OCI-LY1 (cell line): ENCODE data around the gene GPATCH8.
"Not testable (repeated sequence)": the region's sequence is repeated elsewhere in the genome, so short reads cannot be mapped to it uniquely, and the experiment has no call there.

Experiments
- H2AFZ ChIP-seq: fragments of 200-600 bp; sonication (generic), shearing (Covaris generic); 2 replicates; pipeline ENCODE4 v1.6.0; 2014; ENCODE audit warnings: antibody characterized with exemption, mild to moderate bottlenecking, low read length
- H3F3A ChIP-seq: fragments of 200-600 bp; sonication (generic), shearing (Covaris generic); 2 replicates; pipeline ENCODE4 v1.6.0; 2014; ENCODE audit warnings: mild to moderate bottlenecking, antibody characterized with exemption, low read length, moderate library complexity; ENCODE audit not compliant: insufficient read depth
- H3K27ac ChIP-seq: fragments of 200-600 bp; sonication (generic); 2 replicates; pipeline ENCODE4 v1.5.1; 2014; ENCODE audit warnings: low read length, mixed run types, mild to moderate bottlenecking, low read depth; ENCODE audit not compliant: poor library complexity, severe bottlenecking
- H3K27me3 ChIP-seq: fragments of 200-600 bp; sonication (generic); 2 replicates; pipeline ENCODE4 v1.6.0; 2014; ENCODE audit warnings: antibody characterized with exemption, mild to moderate bottlenecking, low read length, moderate library complexity; ENCODE audit not compliant: insufficient read depth
- H3K36me3 ChIP-seq: fragments of 200-600 bp; sonication (generic); 2 replicates; pipeline ENCODE4 v1.6.1; 2014; ENCODE audit warnings: mild to moderate bottlenecking, antibody characterized with exemption, low read length, moderate library complexity, mixed read lengths; ENCODE audit not compliant: insufficient read depth
- H3K4me1 ChIP-seq: fragments of 200-600 bp; sonication (generic); 2 replicates; pipeline ENCODE4 v1.5.1; 2014; ENCODE audit warnings: mild to moderate bottlenecking, low read length, moderate library complexity; ENCODE audit not compliant: insufficient read depth, severe bottlenecking
- H3K4me2 ChIP-seq: fragments of 200-600 bp; sonication (generic), shearing (Covaris generic); 2 replicates; pipeline ENCODE4 v1.6.1; 2014; ENCODE audit warnings: low read length
- H3K4me3 ChIP-seq: fragments of 200-600 bp; sonication (generic); 2 replicates; pipeline ENCODE4 v1.5.1; 2014; ENCODE audit warnings: low read length, low read depth, mild to moderate bottlenecking, mixed read lengths; ENCODE audit not compliant: poor library complexity, severe bottlenecking
- H3K79me2 ChIP-seq: fragments of 200-600 bp; shearing (Covaris generic); 2 replicates; pipeline ENCODE4 v1.6.1; 2016; ENCODE audit warnings: mixed run types, low read length, mixed read lengths; ENCODE audit not compliant: insufficient read depth
- H3K9ac ChIP-seq: fragments of 200-600 bp; sonication (generic), shearing (Covaris generic); 2 replicates; pipeline ENCODE4 v1.6.1; 2014; ENCODE audit warnings: mild to moderate bottlenecking, low read length, mixed read lengths
- H3K9me2 ChIP-seq: fragments of 200-600 bp; sonication (generic), shearing (Covaris generic); 2 replicates; pipeline ENCODE4 v1.6.1; 2014; ENCODE audit warnings: low read depth, mild to moderate bottlenecking, low read length, mixed read lengths
- H3K9me3 ChIP-seq: fragments of 200-600 bp; shearing (Covaris generic); 2 replicates; pipeline ENCODE4 v1.6.1; 2014; ENCODE audit warnings: low read length, mixed read lengths
- H4K20me1 ChIP-seq: fragments of 200-600 bp; sonication (generic), shearing (Covaris generic); 2 replicates; pipeline ENCODE4 v1.6.0; 2016; ENCODE audit warnings: mild to moderate bottlenecking, low read length; ENCODE audit not compliant: insufficient read depth
- EZH2 ChIP-seq: fragments of 200-600 bp; sonication (generic), shearing (Covaris generic); IDR thresholded peaks from 2 replicates; pipeline ENCODE4 v1.8.0; 2017; ENCODE audit warnings: borderline replicate concordance, mixed run types, mild to moderate bottlenecking, antibody characterized with exemption, low read length, moderate library complexity, mixed read lengths
- TF ChIP-seq, protein P1 (sequence below): fragments of 200-600 bp; sonication (generic), shearing (Covaris generic); IDR thresholded peaks from 2 replicates; pipeline ENCODE4 v1.5.1; 2017; ENCODE audit warnings: mild to moderate bottlenecking, antibody characterized with exemption, low read length, moderate library complexity, mixed read lengths

GPATCH8 gene

DNA sequence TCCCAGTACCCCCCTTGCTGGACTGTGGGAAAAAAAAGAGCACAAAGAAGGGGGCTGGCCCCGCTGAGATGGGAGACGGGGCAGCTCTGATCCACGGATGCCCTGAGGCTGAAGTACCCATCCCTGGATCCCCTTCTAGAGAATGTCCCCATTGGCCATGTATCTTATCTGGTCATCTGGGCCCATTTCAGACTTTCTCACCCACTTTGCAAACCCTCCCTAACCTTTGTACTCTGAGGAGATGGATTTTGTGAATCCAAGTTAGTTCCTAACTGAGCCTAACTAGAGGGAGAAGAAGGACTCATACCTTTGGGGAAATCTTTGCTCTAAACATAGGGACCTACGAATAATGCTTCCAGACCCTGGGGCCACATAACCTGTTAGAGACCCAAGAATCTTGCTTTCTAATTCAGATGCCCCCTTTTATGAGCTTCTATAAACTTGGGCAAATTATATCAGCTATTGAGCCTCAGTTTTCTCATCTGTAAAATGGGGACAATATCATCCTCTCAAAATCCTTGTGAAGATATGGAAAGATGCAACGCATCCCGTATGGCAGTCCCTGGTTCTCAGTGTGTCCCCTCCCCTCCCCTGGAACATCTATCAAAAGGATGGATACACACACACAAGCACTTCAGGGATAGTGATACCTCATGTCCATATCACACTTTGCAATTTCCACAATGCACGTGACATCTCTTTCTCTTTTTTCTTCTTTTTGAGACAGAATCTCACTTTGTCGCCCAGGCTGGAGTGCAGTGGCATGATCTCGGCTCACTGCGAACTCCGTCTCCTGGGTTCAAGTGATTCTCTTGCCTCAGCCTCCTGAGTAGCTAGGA is 37.3 kb upstream of the GPATCH8 start:
- H3K4me3 ChIP-seq = no peak overlapping the region
- TF ChIP-seq, protein P1, sequence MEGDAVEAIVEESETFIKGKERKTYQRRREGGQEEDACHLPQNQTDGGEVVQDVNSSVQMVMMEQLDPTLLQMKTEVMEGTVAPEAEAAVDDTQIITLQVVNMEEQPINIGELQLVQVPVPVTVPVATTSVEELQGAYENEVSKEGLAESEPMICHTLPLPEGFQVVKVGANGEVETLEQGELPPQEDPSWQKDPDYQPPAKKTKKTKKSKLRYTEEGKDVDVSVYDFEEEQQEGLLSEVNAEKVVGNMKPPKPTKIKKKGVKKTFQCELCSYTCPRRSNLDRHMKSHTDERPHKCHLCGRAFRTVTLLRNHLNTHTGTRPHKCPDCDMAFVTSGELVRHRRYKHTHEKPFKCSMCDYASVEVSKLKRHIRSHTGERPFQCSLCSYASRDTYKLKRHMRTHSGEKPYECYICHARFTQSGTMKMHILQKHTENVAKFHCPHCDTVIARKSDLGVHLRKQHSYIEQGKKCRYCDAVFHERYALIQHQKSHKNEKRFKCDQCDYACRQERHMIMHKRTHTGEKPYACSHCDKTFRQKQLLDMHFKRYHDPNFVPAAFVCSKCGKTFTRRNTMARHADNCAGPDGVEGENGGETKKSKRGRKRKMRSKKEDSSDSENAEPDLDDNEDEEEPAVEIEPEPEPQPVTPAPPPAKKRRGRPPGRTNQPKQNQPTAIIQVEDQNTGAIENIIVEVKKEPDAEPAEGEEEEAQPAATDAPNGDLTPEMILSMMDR = no peak
- no peak for TF ChIP-seq EZH2
- no peak overlapping the region for H2AFZ ChIP-seq
- H3K27me3 ChIP-seq = peaks cover 8% of the 10 kb centered on the region; the same call in 1 of the 2 replicates
- no peaks in the 10 kb centered on the region for H3K79me2 ChIP-seq
- H3F3A ChIP-seq = no peaks in the 10 kb centered on the region
- H3K36me3 ChIP-seq = no peaks in the 10 kb centered on the region
- no peaks in the 10 kb centered on the region for H3K4me1 ChIP-seq
- no peak overlapping the region for H3K27ac ChIP-seq
- H3K9me3 ChIP-seq = no peaks in the 10 kb centered on the region
- H3K4me2 ChIP-seq = no peak overlapping the region
- H3K9me2 ChIP-seq = no peaks in the 10 kb centered on the region
- H3K9ac ChIP-seq = no peak overlapping the region
- H4K20me1 ChIP-seq = no peaks in the 10 kb centered on the region

DNA sequence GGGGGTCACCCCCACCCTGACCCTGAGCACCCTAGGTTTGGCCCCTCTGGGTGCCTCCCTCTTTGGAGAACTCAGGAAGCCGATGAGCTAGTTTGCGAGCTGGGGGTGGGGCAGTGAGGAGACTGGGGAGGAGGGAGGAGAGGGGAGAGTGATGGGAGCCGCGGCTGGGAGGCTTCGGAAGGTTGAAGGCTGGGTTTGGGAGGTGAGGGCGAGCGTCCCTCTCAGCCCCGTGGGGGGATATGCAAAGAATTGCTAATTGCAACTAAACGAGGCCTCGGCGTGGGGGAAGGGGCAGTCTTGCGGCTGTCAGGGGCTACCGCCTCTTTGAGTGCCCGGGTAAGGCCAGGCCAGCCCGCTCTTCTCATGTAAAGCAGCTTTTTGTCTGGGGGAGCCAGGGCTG is 36.5 kb upstream of the GPATCH8 start:
- H3K9me2 ChIP-seq = no peaks in the 10 kb centered on the region
- H3K27me3 ChIP-seq = peaks cover 8% of the 10 kb centered on the region; the same call in 1 of the 2 replicates
- no peaks in the 10 kb centered on the region for H3K9me3 ChIP-seq
- H3K4me2 ChIP-seq = no peak overlapping the region
- H3K36me3 ChIP-seq = no peaks in the 10 kb centered on the region
- no peaks in the 10 kb centered on the region for H4K20me1 ChIP-seq
- no peak overlapping the region for H2AFZ ChIP-seq
- no peaks in the 10 kb centered on the region for H3K79me2 ChIP-seq
- no peak overlapping the region for H3K27ac ChIP-seq
- H3K9ac ChIP-seq = no peak overlapping the region
- H3K4me3 ChIP-seq = no peak overlapping the region
- no peaks in the 10 kb centered on the region for H3F3A ChIP-seq
- no peak for TF ChIP-seq EZH2
- TF ChIP-seq, protein P1 = no peak
- H3K4me1 ChIP-seq = no peaks in the 10 kb centered on the region

DNA sequence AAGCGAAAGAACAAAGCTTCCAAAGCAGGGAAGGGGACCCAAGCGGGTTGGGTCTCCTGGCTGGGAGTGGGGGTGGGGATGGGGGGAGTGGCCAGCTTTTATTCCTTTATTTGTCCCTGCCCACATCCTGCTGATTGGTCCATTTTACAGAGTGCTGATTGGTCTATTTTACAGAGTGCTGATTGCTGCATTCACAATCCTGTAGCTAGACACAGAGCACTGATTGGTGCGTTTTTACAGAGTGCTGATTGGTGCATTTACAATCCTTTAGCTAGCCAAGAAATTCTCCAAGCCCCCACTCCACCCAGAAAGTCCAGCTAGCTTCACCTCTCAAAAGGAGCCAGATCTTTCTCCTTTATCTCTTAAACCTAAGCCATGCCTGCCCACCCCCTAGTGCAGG is 34.7 kb upstream of the GPATCH8 start:
- not testable (repeated sequence) for H3K9me2 ChIP-seq, H3K9ac ChIP-seq, H4K20me1 ChIP-seq, H3K36me3 ChIP-seq, H3K9me3 ChIP-seq, H3K27ac ChIP-seq, H3K4me2 ChIP-seq, H3F3A ChIP-seq, H3K79me2 ChIP-seq, H2AFZ ChIP-seq, H3K27me3 ChIP-seq, H3K4me1 ChIP-seq, H3K4me3 ChIP-seq
